ENCODE measurements around the gene HAPLN2.

HAPLN2 gene

GRCh38 chr1:156592910-156593660 is 26.1 kb upstream of the HAPLN2 start:
- Histone ChIP-seq H3K27me3 (ENCODE audit: control insufficient read depth, insufficient read depth, low read length) (no peaks in the 10 kb centered on the region), H3K9ac (ENCODE audit: low read length) (peak overlapping the region; percentile 97), H3K9me3 (ENCODE audit: control insufficient read depth, low read length) (no peaks in the 10 kb centered on the region), H3K4me1 (ENCODE audit: control insufficient read depth, insufficient read depth, low read length) (peaks cover 18% of the 10 kb centered on the region), H3K36me3 (ENCODE audit: control insufficient read depth, insufficient read depth, low read length) (peaks cover 10% of the 10 kb centered on the region), H3K4me3 (ENCODE audit: low read length) (no peak overlapping the region)

GRCh38 chr1:156593661-156593989 is 25.6 kb upstream of the HAPLN2 start:
- Histone ChIP-seq H3K4me1 (ENCODE audit: control insufficient read depth, insufficient read depth, low read length) (peaks cover 18% of the 10 kb centered on the region), H3K9me3 (ENCODE audit: control insufficient read depth, low read length) (no peaks in the 10 kb centered on the region), H3K27me3 (ENCODE audit: control insufficient read depth, insufficient read depth, low read length) (no peaks in the 10 kb centered on the region), H3K4me3 (ENCODE audit: low read length) (no peak overlapping the region), H3K9ac (ENCODE audit: low read length) (no peak overlapping the region), H3K36me3 (ENCODE audit: control insufficient read depth, insufficient read depth, low read length) (peaks cover 10% of the 10 kb centered on the region)

DNA sequence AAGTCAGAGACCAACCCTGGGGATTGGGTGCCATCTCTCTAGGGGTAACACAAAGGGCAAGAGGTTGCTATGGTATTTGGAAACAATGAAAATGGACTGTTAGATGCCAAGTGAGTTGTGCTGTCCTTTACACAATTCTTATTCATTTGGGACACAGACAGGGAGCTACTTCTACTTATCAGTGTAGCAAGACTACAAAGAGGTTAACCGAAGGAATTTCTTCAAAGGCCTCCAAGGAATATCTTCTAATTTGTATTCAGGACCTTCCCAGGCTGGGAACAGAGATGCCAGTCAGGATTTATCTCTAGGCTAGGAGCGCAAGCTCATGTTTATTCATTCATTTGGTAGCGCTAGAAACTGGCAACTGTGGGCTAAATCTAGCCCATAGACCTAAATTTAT is 25.0 kb upstream of the HAPLN2 start:
- no peaks in the 10 kb centered on the region for H3K9me3 ChIP-seq (ENCODE audit: control insufficient read depth, low read length)
- H3K9ac ChIP-seq (ENCODE audit: low read length): no peak overlapping the region
- H3K4me3 ChIP-seq (ENCODE audit: low read length): no peak overlapping the region
- H3K36me3 ChIP-seq (ENCODE audit: control insufficient read depth, insufficient read depth, low read length): peaks cover 10% of the 10 kb centered on the region
- peaks cover 18% of the 10 kb centered on the region for H3K4me1 ChIP-seq (ENCODE audit: control insufficient read depth, insufficient read depth, low read length)
- no peaks in the 10 kb centered on the region for H3K27me3 ChIP-seq (ENCODE audit: control insufficient read depth, insufficient read depth, low read length)

GRCh38 chr1:156595016-156595415 is 24.2 kb upstream of the HAPLN2 start:
- Histone ChIP-seq H3K9ac (ENCODE audit: low read length) (no peak overlapping the region), H3K36me3 (ENCODE audit: control insufficient read depth, insufficient read depth, low read length) (peaks cover 10% of the 10 kb centered on the region), H3K27me3 (ENCODE audit: control insufficient read depth, insufficient read depth, low read length) (no peaks in the 10 kb centered on the region), H3K9me3 (ENCODE audit: control insufficient read depth, low read length) (no peaks in the 10 kb centered on the region), H3K4me3 (ENCODE audit: low read length) (no peak overlapping the region), H3K4me1 (ENCODE audit: control insufficient read depth, insufficient read depth, low read length) (peaks cover 18% of the 10 kb centered on the region)

DNA sequence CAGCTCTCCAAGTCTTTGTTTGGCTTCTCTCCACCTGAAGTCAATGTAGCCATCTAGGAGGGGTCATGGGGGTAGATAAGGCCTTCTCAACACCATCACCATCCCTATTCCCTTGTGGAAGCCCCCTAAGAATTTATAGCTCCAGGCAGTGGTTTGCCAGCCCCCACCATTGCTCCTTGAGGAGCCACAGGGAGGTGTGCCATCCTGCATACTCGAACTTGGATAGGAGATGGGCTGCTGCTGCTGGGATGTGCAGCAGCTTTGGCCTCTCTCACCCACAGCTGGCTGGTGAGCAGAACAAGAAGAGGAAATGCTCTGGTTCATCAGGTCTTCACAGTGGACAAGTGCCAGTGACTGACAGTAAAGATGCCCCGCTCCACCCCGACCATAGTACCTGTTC is 22.8 kb upstream of the HAPLN2 start:
- H3K36me3 ChIP-seq (ENCODE audit: control insufficient read depth, insufficient read depth, low read length): peaks cover 10% of the 10 kb centered on the region

GRCh38 chr1:156598125-156598524 is 21.1 kb upstream of the HAPLN2 start:
- Histone ChIP-seq H3K27me3 (ENCODE audit: control insufficient read depth, insufficient read depth, low read length) (no peaks in the 10 kb centered on the region), H3K4me1 (ENCODE audit: control insufficient read depth, insufficient read depth, low read length) (peaks cover 13% of the 10 kb centered on the region), H3K9ac (ENCODE audit: low read length) (no peak overlapping the region), H3K9me3 (ENCODE audit: control insufficient read depth, low read length) (no peaks in the 10 kb centered on the region), H3K4me3 (ENCODE audit: low read length) (no peak overlapping the region), H3K36me3 (ENCODE audit: control insufficient read depth, insufficient read depth, low read length) (peaks cover 10% of the 10 kb centered on the region)

More for the DNA sequence above, 22.8 kb upstream of the HAPLN2 start:
- Histone ChIP-seq H3K9me3 (ENCODE audit: control insufficient read depth, low read length) (no peaks in the 10 kb centered on the region), H3K4me3 (ENCODE audit: low read length) (no peak overlapping the region), H3K27me3 (ENCODE audit: control insufficient read depth, insufficient read depth, low read length) (no peaks in the 10 kb centered on the region), H3K9ac (ENCODE audit: low read length) (no peak overlapping the region), H3K4me1 (ENCODE audit: control insufficient read depth, insufficient read depth, low read length) (peaks cover 19% of the 10 kb centered on the region)

DNA sequence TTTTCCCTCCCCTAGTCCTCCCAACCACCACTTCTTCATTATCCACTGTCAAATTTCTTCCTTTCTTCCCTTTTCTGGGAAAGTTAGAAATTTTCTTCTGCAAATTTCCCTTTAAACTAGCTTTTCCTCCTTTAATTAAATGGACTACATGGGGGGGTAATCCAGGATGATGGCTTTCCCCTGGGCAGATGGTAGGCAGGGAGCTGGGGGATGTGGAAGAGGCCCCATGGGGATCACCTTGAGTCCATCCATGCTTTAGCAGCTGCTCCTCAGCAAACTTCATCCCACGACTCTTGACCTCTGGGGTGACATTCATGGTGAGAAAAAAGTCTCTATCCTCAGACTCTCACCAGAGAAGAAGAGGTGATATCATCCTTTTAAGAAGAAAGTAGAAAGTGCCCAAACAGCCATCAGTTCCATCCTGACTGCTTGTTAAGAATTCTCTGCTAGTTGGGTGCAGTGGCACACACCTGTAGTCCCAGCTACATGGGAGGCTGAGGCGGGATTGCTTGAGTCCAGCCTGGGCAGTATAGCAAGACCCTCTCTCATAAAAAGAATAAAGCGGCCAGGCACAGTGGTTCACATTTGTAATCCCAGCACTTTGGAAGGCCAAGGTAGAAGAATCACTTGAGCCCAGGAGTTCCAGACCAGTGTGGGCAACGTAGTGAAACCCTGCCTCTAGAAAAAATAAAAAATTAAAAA is 20.3 kb upstream of the HAPLN2 start:
- H3K36me3 ChIP-seq (ENCODE audit: control insufficient read depth, insufficient read depth, low read length): peaks cover 10% of the 10 kb centered on the region
- peaks cover 13% of the 10 kb centered on the region for H3K4me1 ChIP-seq (ENCODE audit: control insufficient read depth, insufficient read depth, low read length)
- H3K9me3 ChIP-seq (ENCODE audit: control insufficient read depth, low read length): no peaks in the 10 kb centered on the region
- H3K4me3 ChIP-seq (ENCODE audit: low read length): no peak overlapping the region
- H3K9ac ChIP-seq (ENCODE audit: low read length): no peak overlapping the region
- H3K27me3 ChIP-seq (ENCODE audit: control insufficient read depth, insufficient read depth, low read length): no peaks in the 10 kb centered on the region

GRCh38 chr1:156599811-156600210 is 19.4 kb upstream of the HAPLN2 start:
- no peaks in the 10 kb centered on the region for H3K9me3 ChIP-seq (ENCODE audit: control insufficient read depth, low read length)
- no peak overlapping the region for H3K9ac ChIP-seq (ENCODE audit: low read length)
- no peaks in the 10 kb centered on the region for H3K27me3 ChIP-seq (ENCODE audit: control insufficient read depth, insufficient read depth, low read length)
- peaks cover 13% of the 10 kb centered on the region for H3K4me1 ChIP-seq (ENCODE audit: control insufficient read depth, insufficient read depth, low read length)
- H3K4me3 ChIP-seq (ENCODE audit: low read length): no peak overlapping the region
- H3K36me3 ChIP-seq (ENCODE audit: control insufficient read depth, insufficient read depth, low read length): peaks cover 8% of the 10 kb centered on the region

DNA sequence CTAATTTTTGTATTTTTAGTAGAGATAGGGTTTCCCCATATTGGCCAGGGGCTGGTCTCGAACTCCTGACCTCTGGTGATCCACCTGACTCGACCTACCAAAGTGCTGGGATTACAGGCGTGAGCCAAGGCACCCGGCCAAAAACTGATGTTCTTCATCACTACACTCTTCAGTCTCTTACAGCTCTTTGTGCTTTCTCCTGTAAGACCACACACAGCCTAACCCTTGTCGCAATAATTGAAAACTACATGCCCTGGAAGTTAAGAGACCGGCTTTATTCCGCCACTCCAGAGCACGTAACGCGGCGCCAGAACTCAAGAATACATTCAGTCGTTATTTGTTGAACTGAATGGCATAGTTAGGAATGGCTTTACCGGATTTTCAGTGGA is 18.5 kb upstream of the HAPLN2 start:
- Histone ChIP-seq H3K4me1 (ENCODE audit: control insufficient read depth, insufficient read depth, low read length) (peaks cover 13% of the 10 kb centered on the region), H3K9ac (ENCODE audit: low read length) (peak overlapping the region; percentile 70), H3K4me3 (ENCODE audit: low read length) (peak overlapping the region; percentile 52)

DNA sequence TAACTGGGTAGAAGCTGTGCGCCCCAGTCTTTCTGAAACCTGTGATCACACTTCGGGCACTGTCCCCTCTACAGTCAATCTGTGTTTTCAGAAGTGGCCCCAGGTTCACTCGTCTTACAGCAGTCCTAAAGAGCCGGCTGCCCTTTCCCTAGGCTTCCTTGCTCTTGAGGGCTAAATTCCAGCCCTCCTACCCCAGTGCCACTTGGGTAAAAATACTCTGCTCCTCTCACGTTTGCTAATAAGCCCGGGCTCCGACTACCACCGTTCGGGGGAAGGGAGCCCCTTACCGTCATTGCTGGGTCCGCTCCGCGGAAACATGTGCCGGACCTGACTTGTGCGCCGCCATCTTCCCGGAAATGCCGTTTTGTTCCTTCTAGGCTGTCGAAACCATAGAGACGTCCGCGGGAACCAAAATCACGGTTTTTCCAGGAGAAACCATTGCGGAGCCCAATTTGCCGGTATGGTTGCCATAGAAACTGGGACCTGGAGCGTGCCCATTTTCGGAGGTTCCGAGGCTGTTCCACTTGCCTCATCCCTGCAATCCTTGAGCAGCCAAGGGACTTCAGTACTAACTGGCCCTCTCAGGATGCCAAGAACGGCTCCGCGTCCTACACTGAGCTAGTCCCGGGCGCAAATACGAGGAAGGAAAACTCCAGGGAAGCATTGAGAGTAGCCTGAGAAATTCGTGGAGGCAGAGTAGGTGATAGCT is 17.9 kb upstream of the HAPLN2 start, which contains the start of gene GPATCH4:
TSS of gene GPATCH4 (minus strand) at position 358 of the 709 bp plus-strand sequence.
- peak within 1 kb of the TSS; percentile 70 for H3K9ac ChIP-seq (ENCODE audit: low read length)
- no peaks in the 10 kb centered on the region for H3K9me3 ChIP-seq (ENCODE audit: control insufficient read depth, low read length)
- H3K27me3 ChIP-seq (ENCODE audit: control insufficient read depth, insufficient read depth, low read length): no peaks in the 10 kb centered on the region

More for the DNA sequence above, 18.5 kb upstream of the HAPLN2 start:
- Histone ChIP-seq H3K27me3 (ENCODE audit: control insufficient read depth, insufficient read depth, low read length) (no peaks in the 10 kb centered on the region), H3K9me3 (ENCODE audit: control insufficient read depth, low read length) (no peaks in the 10 kb centered on the region), H3K36me3 (ENCODE audit: control insufficient read depth, insufficient read depth, low read length) (peaks cover 5% of the 10 kb centered on the region)

DNA sequence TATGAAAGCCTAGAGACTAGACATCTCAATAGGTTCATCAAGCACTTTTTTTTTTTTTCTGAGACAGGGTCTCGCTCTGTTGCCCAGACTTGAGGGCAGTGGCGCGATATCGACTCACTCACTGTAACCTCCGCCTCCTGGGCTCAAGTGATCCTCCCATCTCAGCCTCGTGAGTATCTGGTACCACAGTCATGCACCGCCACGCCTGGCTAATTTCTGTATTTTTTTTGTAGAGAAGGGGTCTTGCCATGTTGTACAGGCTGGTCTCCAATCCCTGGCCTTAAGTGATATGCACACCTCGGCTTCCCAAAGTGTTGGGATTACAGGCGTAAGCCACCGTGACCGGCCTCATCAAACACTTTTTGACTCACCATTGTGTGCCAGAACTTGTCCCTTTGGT is 17.3 kb upstream of the HAPLN2 start:
- Histone ChIP-seq H3K4me1 (ENCODE audit: control insufficient read depth, insufficient read depth, low read length) (peaks cover 13% of the 10 kb centered on the region), H3K9ac (ENCODE audit: low read length) (peak overlapping the region; percentile 70), H3K36me3 (ENCODE audit: control insufficient read depth, insufficient read depth, low read length) (no peaks in the 10 kb centered on the region), H3K4me3 (ENCODE audit: low read length) (peak overlapping the region; percentile 52), H3K9me3 (ENCODE audit: control insufficient read depth, low read length) (no peaks in the 10 kb centered on the region), H3K27me3 (ENCODE audit: control insufficient read depth, insufficient read depth, low read length) (no peaks in the 10 kb centered on the region)

More for the DNA sequence above, 17.9 kb upstream of the HAPLN2 start, which contains the start of gene GPATCH4:
- peak within 1 kb of the TSS; percentile 52 for H3K4me3 ChIP-seq (ENCODE audit: low read length)
- H3K36me3 ChIP-seq (ENCODE audit: control insufficient read depth, insufficient read depth, low read length): peaks cover 3% of the 10 kb centered on the region
- peaks cover 13% of the 10 kb centered on the region for H3K4me1 ChIP-seq (ENCODE audit: control insufficient read depth, insufficient read depth, low read length)

- no peak overlapping the region for H3K4me3 ChIP-seq (ENCODE audit: low read length)
These were observed 16.6 kb upstream of the HAPLN2 start for GRCh38 chr1:156602557-156602993.

More at GRCh38 chr1:156602557-156602993, 16.6 kb upstream of the HAPLN2 start:
- Histone ChIP-seq H3K36me3 (ENCODE audit: control insufficient read depth, insufficient read depth, low read length) (no peaks in the 10 kb centered on the region), H3K4me1 (ENCODE audit: control insufficient read depth, insufficient read depth, low read length) (peaks cover 13% of the 10 kb centered on the region), H3K9ac (ENCODE audit: low read length) (no peak overlapping the region), H3K27me3 (ENCODE audit: control insufficient read depth, insufficient read depth, low read length) (no peaks in the 10 kb centered on the region), H3K9me3 (ENCODE audit: control insufficient read depth, low read length) (no peaks in the 10 kb centered on the region)

Measured in mucosa of stomach (tissue), 1 donor.